ENCODE results near the gene SLX1A.
"Not testable (repeated sequence)": the region's sequence is repeated elsewhere in the genome, so short reads cannot be mapped to it uniquely, and the experiment has no call there.

Gene SLX1A

DNA sequence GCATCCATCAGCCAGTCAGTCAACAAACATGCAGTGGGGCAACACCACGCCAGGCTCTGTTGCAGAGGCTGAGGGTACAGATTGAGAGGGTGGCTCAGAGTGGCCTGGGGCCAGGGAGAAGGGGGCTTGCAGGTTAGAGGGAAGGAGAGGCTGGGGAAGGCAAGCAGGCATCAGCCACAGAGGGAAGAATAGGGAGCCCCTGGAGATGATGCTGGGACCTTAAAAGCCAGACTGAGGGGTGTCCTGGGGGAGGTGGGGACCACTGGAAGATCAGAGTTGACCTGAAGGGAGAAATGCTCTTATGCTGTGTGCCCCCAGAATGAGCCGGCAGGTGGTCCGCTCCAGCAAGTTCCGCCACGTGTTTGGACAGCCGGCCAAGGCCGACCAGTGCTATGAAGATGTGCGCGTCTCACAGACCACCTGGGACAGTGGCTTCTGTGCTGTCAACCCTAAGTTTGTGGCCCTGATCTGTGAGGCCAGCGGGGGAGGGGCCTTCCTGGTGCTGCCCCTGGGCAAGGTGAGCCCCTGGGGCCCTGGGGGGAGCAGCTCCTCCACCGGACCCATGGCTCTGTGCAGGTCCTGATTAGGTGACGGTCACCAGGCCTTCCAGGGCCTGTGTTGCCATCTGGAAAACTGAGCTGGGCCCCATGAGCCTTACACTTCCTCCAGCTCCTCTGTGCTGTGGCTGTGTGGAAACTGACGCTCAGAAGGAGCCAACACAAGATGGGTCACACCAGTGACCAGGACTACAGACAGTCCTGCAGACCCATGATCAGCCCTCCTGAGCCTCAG lies 8.6 kb upstream of the SLX1A start:
- TF ChIP-seq, protein P1, sequence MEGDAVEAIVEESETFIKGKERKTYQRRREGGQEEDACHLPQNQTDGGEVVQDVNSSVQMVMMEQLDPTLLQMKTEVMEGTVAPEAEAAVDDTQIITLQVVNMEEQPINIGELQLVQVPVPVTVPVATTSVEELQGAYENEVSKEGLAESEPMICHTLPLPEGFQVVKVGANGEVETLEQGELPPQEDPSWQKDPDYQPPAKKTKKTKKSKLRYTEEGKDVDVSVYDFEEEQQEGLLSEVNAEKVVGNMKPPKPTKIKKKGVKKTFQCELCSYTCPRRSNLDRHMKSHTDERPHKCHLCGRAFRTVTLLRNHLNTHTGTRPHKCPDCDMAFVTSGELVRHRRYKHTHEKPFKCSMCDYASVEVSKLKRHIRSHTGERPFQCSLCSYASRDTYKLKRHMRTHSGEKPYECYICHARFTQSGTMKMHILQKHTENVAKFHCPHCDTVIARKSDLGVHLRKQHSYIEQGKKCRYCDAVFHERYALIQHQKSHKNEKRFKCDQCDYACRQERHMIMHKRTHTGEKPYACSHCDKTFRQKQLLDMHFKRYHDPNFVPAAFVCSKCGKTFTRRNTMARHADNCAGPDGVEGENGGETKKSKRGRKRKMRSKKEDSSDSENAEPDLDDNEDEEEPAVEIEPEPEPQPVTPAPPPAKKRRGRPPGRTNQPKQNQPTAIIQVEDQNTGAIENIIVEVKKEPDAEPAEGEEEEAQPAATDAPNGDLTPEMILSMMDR (conservative IDR thresholded peaks at IDR 0.05; ENCODE audit: control insufficient read depth, insufficient read depth, low read depth, low read length), result no peak
- DNase-seq (ENCODE audit: low read depth), result no peak
- no peak overlapping the region for H3K4me3 ChIP-seq (ENCODE audit: control insufficient read depth, low read depth, low read length)

DNA sequence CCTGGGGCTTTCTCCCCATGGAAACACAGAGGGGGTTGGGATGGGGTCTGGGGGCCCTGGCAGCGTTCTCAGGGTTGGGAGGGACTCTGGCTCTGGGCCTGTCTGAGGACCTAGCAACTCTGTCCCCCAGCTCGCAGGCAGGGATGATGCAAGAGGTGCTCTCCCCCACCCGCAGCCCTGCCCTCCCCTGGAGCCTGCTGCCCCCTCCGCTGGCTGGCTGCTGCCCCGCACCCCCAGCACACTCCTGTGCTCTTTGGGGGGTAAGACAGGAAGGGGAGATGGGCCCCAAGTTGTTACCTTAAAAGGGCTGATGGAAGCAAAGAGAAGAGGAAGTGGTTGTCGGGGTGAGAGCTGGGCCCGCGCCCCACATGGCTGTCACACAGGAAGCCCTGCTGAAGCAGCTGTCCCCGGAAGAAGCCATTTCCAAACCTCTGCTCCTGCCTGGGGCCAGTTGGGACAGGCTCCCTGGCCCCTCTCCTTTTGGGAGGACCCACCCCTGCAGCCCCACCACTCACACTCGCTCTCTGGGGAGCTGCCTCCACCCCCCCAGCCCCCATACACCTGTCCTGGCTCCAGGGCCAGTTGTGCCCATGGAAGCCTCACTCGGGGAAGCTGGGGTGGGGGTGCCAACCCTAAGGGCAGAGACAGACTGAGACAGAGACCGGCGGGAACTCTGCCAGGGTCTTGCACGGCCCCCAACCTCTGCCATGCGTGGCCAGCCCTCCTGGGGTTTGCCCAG lies 7.8 kb upstream of the SLX1A start:
- TF ChIP-seq, protein P1 (conservative IDR thresholded peaks at IDR 0.05; ENCODE audit: control insufficient read depth, insufficient read depth, low read depth, low read length), result no peak
- DNase-seq (ENCODE audit: low read depth), result no peak
- H3K4me3 ChIP-seq (ENCODE audit: control insufficient read depth, low read depth, low read length), result no peak overlapping the region

DNA sequence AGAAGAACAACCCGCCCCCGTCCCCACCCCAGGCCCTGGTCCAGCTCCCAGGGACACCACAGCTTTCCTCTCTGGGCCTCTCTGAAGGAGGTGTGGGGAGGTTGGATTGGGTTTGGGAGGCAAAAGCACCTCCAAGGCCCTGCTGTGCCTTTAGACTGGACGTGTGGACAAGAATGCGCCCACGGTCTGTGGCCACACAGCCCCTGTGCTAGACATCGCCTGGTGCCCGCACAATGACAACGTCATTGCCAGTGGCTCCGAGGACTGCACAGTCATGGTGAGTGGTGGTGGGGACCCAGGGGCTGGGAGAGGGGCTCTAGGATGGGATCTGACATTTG lies 7.3 kb upstream of the SLX1A start:
- TF ChIP-seq, protein P1 (conservative IDR thresholded peaks at IDR 0.05; ENCODE audit: control insufficient read depth, insufficient read depth, low read depth, low read length), result no peak
- DNase-seq (ENCODE audit: low read depth), result no peak
- H3K4me3 ChIP-seq (ENCODE audit: control insufficient read depth, low read depth, low read length), result no peak overlapping the region

DNA sequence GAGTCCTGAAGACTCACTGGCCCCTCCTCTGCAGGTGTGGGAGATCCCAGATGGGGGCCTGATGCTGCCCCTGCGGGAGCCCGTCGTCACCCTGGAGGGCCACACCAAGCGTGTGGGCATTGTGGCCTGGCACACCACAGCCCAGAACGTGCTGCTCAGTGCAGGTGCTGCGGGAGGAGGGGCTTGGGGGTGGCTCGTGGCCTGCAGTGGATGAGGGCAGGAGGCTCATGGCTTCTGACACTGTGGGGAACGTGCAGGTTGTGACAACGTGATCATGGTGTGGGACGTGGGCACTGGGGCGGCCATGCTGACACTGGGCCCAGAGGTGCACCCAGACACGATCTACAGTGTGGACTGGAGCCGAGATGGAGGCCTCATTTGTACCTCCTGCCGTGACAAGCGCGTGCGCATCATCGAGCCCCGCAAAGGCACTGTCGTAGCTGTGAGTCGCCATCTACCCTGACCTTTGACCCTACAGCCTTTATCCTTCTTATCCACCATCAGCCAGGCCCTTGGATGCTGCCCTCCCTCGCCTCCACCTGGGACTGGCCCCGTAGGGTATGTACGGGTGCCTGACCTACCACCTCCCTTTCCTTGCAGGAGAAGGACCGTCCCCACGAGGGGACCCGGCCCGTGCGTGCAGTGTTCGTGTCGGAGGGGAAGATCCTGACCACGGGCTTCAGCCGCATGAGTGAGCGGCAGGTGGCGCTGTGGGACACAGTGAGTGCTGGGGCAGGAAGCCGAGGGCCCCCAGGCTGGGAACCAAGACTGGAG lies 6.7 kb upstream of the SLX1A start:
- TF ChIP-seq, protein P1 (conservative IDR thresholded peaks at IDR 0.05; ENCODE audit: control insufficient read depth, insufficient read depth, low read depth, low read length), result peak; percentile 57
- no peak overlapping the region for H3K4me3 ChIP-seq (ENCODE audit: control insufficient read depth, low read depth, low read length)
- peak; percentile 34 for DNase-seq (ENCODE audit: low read depth)

DNA sequence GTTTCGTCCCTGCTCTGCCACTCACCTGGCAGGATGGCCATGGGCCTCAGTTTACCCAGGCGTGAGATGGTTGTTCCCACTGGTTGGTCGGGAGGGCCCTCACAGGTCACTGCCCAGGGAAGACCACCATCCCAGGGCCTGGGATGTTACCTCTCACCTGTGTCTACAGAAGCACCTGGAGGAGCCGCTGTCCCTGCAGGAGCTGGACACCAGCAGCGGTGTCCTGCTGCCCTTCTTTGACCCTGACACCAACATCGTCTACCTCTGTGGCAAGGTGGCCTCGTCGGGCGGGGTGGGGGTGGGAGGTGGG lies 6.2 kb upstream of the SLX1A start:
- TF ChIP-seq, protein P1 (conservative IDR thresholded peaks at IDR 0.05; ENCODE audit: control insufficient read depth, insufficient read depth, low read depth, low read length), result no peak
- H3K4me3 ChIP-seq (ENCODE audit: control insufficient read depth, low read depth, low read length), result no peak overlapping the region
- no peak for DNase-seq (ENCODE audit: low read depth)

DNA sequence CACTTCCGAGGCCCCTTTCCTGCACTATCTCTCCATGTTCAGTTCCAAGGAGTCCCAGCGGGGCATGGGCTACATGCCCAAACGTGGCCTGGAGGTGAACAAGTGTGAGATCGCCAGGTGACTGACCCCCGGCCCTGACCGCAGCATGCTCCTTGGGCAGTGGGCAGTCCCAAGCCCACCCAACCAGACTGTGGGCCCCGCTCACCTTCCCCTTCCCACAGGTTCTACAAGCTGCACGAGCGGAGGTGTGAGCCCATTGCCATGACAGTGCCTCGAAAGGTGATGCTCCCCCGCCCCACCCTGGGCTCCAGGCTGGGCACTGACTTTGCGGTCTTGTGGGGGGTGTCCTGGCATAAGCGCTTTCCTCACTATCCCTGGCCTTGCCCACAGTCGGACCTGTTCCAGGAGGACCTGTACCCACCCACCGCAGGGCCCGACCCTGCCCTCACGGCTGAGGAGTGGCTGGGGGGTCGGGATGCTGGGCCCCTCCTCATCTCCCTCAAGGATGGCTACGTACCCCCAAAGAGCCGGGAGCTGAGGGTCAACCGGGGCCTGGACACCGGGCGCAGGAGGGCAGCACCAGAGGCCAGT lies 5.6 kb upstream of the SLX1A start:
- no peak overlapping the region for H3K4me3 ChIP-seq (ENCODE audit: control insufficient read depth, low read depth, low read length)
- TF ChIP-seq, protein P1 (conservative IDR thresholded peaks at IDR 0.05; ENCODE audit: control insufficient read depth, insufficient read depth, low read depth, low read length), result no peak
- DNase-seq (ENCODE audit: low read depth), result no peak

DNA sequence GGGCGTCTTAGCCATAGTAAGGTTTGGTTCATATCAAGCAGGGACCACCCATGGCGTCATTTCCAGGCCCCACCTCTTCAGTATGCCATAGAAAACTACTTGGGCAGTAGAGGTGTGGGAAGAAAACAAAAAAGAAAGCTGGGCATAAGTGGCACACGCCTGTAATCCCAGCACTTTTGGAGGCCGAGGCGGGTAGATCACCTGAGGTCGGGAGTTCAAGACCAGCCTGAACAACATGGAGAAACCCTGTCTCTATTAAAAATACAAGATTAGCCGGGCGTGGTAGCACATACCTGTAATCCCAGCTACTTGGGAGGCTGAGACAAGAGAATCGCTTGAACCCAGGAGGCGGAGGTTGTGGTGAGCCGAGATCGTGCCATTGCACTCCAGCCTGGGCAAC lies 2.5 kb upstream of the SLX1A start:
- DNase-seq (ENCODE audit: low read depth); H3K4me3 ChIP-seq (ENCODE audit: control insufficient read depth, low read depth, low read length): not testable (repeated sequence)

DNA sequence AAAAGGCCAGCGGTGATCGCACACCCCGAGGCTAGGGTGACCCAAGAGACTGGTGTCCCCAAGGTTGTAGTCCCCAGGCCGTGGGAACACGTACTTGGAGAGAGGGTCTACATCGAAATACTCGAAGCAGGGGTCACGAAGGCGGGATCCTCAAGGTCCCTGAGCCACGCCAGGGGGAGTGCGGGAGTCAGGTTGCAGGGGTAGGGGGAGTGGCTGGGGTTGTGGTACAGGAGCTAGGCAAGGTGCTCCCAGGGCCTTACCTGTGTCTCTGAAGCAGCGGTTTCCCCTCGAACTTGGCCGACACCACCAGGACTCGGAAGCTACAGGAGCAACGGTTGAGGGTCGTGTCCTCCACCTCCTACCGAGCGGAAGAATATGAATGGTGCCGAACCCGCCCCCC lies 577 bp upstream of the SLX1A start:
- DNase-seq (ENCODE audit: low read depth), result not testable (repeated sequence)

DNA sequence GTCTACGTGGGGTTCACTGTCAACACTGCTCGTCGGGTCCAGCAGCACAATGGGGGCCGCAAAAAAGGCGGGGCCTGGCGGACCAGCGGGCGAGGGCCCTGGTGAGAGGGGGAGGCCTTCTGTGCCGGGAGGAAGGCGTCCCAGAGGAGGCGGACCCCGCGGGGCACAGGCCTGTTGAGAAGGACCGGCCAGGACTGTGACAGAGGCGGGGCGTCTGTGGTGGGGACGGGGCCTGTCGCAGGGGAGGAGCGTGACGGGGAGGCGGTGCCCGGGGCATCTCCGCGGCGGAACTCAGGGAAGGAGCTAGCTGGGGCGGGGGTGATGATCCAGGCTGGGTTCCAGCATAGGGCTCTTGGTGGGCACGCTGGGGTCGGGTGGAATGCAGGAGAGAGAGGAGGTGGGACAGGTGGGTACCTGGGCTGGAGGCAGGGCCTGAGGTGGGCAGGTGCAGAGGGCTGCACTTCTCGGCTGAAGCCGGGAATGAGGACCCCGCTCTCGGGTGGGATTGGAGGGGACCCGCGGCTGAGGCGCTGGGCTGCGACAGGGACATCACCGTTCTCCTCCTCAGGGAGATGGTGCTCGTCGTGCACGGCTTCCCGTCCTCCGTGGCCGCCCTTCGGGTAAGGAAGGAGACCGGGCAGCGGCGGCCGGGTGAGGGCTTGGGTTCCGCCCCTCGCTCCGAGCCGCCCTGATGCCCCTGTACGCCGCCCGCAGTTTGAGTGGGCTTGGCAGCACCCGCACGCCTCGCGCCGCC lies 674 bp downstream of the SLX1A start:
- peak overlapping the region; percentile 35 for H3K4me3 ChIP-seq (ENCODE audit: control insufficient read depth, low read depth, low read length)
- not testable (repeated sequence) for DNase-seq (ENCODE audit: low read depth)

More for the DNA sequence above, 577 bp upstream of the SLX1A start:
- not testable (repeated sequence) for H3K4me3 ChIP-seq (ENCODE audit: control insufficient read depth, low read depth, low read length)

Measured in fibroblast of mammary gland (primary cell).